Activated B cell treated with CpG ODN at 0.5 μM for 24 hours (primary cell): ENCODE results near the gene LMLN. TPM values are rescaled to one million over a fixed set of nuclear protein-coding genes. Genes with fewer than 3 reads are reported as not detected.
A peak's percentile ranks its signal among the peaks of the same experiment; 100 is the strongest.

ENCODE experiments used
- ATAC-seq: fragments of 200-7000 bp; cut with Tn5 transposase; one replicate; pipeline ENCODE4 v1.10.0; 2021; ENCODE audit warnings: low read depth, mild to moderate bottlenecking, moderate library complexity
- CTCF ChIA-PET: fragments of 350-600 bp; sonication (Branson Sonifier 250); formaldehyde crosslinking; loops from one replicate; lab custom pipeline; 2021; ENCODE audit warnings: antibody characterized with exemption; lab: Charles Lee
- POLR2A ChIA-PET: fragments of 350-600 bp; sonication (Branson Sonifier 250); formaldehyde crosslinking; loops from one replicate; lab custom pipeline; 2021; ENCODE audit warnings: antibody characterized with exemption; lab: Charles Lee
- DNase-seq: peaks from one replicate; pipeline ENCODE4 v3.0.0; 2022
- H3K27ac Mint-ChIP-seq: one replicate; pipeline ENCODE4 v1.8.0; 2020; ENCODE audit warnings: mixed read lengths
- H3K27me3 Mint-ChIP-seq: one replicate; pipeline ENCODE4 v1.8.0; 2021; ENCODE audit warnings: mixed read lengths
- H3K36me3 Mint-ChIP-seq: one replicate; pipeline ENCODE4 v1.8.0; 2021; ENCODE audit warnings: low read depth, mixed read lengths
- H3K4me1 Mint-ChIP-seq: one replicate; pipeline ENCODE4 v1.8.0; 2021; ENCODE audit warnings: mixed read lengths
- H3K4me3 Mint-ChIP-seq: one replicate; pipeline ENCODE4 v1.8.0; 2020; ENCODE audit warnings: mild to moderate bottlenecking, mixed read lengths
- H3K9me3 Mint-ChIP-seq: one replicate; pipeline ENCODE4 v1.8.0; 2020; ENCODE audit warnings: mixed read lengths
- CTCF ChIP-seq: fragments of 200-600 bp; IDR thresholded peaks from one replicate; pipeline ENCODE4 v1.8.0; 2022; ENCODE audit warnings: antibody characterized with exemption, mild to moderate bottlenecking
- intact Hi-C: fragments of 100-400 bp; cut with micrococcal nuclease; formaldehyde crosslinking; loops from one replicate; pipeline ENCODE4 v1.15.1; 2024
- total RNA-seq: library from RNA; stranded (reverse); gene quantifications from 2 replicates; pipeline ENCODE4 v1.2.3, GENCODE V29; 2022

Gene LMLN
- total RNA-seq, 1 donor from 2014 or later = 4.1 TPM

- ChIA-PET POLR2A (no interaction called here), CTCF (no interaction called here)
- no peak for TF ChIP-seq CTCF
- Mint-ChIP-seq H3K27ac (no peak overlapping the region), H3K36me3 (no peaks in the 10 kb centered on the region), H3K4me1 (peaks cover 28% of the 10 kb centered on the region), H3K4me3 (no peak overlapping the region), H3K9me3 (no peaks in the 10 kb centered on the region), H3K27me3 (no peaks in the 10 kb centered on the region)
- intact Hi-C loops = no loop called here
- DNase-seq (no peak), ATAC-seq (no peak)
Measured at GRCh38 chr3:198064420-198064819, 104.4 kb downstream of the LMLN start.

- Mint-ChIP-seq H3K27ac (peak overlapping the region; percentile 65), H3K4me1 (peaks cover 28% of the 10 kb centered on the region), H3K9me3 (no peaks in the 10 kb centered on the region), H3K4me3 (no peak overlapping the region), H3K27me3 (no peaks in the 10 kb centered on the region), H3K36me3 (no peaks in the 10 kb centered on the region)
- ChIA-PET CTCF (interaction anchor here (2.4 kb wide), 1 partner anchor 14 kb away, joined by 33 read pairs; no protein-coding TSS in a partner anchor), POLR2A (interaction anchor here (0.7 to 2.1 kb wide), 3 partner anchors 14 to 353 kb away, joined by 3 to 26 read pairs (median 11); no protein-coding TSS in a partner anchor)
- ATAC-seq = no peak
- no peak for TF ChIP-seq CTCF
- intact Hi-C loops = no loop called here
- no peak for DNase-seq
Measured at GRCh38 chr3:198065897-198066296, 105.9 kb downstream of the LMLN start.

- Mint-ChIP-seq H3K4me1 (peaks cover 43% of the 10 kb centered on the region), H3K9me3 (no peaks in the 10 kb centered on the region), H3K27ac (peak overlapping the region; percentile 65), H3K27me3 (no peaks in the 10 kb centered on the region), H3K36me3 (no peaks in the 10 kb centered on the region), H3K4me3 (peak overlapping the region; percentile 63)
- intact Hi-C loops = loop anchor here (1.0 kb wide), 2 partner anchors 13 to 117 kb away; partner anchors contain the start of gene RPL35A
- DNase-seq = no peak
- TF ChIP-seq CTCF = no peak
- ATAC-seq = no peak
- ChIA-PET POLR2A (interaction anchor here (0.7 to 2.1 kb wide), 4 partner anchors 13 to 117 kb away, joined by 3 to 26 read pairs (median 5); no protein-coding TSS in a partner anchor), CTCF (interaction anchor here (1.3 to 2.4 kb wide), 2 partner anchors 13 to 17 kb away, joined by 4 to 33 read pairs; no protein-coding TSS in a partner anchor)
Measured at GRCh38 chr3:198067416-198067815, 107.4 kb downstream of the LMLN start.

GRCh38 chr3:198070871-198071270 lies 110.9 kb downstream of the LMLN start:
- POLR2A ChIA-PET = no interaction called here
- intact Hi-C loops = loop anchor here (5.0 kb wide), 1 partner anchor 109 kb away; the partner anchor contains the start of gene LMLN

More at GRCh38 chr3:198070871-198071270, 110.9 kb downstream of the LMLN start:
- Mint-ChIP-seq H3K9me3 (no peaks in the 10 kb centered on the region), H3K27ac (no peak overlapping the region), H3K4me3 (no peak overlapping the region), H3K4me1 (peaks cover 43% of the 10 kb centered on the region), H3K36me3 (no peaks in the 10 kb centered on the region), H3K27me3 (no peaks in the 10 kb centered on the region)
- DNase-seq (no peak), ATAC-seq (no peak)
- no peak for TF ChIP-seq CTCF
- CTCF ChIA-PET = interaction anchor here (0.6 to 4.4 kb wide), 2 partner anchors 9 to 165 kb away, joined by 3 to 30 read pairs; no protein-coding TSS in a partner anchor
